Measurements from ENCODE around the gene ERBIN. TPM values are rescaled to one million over a fixed set of nuclear protein-coding genes. Genes with fewer than 3 reads are reported as not detected.

The ERBIN gene
- total RNA-seq, 1 donor from 2014 or later, result 12.0 TPM

DNA sequence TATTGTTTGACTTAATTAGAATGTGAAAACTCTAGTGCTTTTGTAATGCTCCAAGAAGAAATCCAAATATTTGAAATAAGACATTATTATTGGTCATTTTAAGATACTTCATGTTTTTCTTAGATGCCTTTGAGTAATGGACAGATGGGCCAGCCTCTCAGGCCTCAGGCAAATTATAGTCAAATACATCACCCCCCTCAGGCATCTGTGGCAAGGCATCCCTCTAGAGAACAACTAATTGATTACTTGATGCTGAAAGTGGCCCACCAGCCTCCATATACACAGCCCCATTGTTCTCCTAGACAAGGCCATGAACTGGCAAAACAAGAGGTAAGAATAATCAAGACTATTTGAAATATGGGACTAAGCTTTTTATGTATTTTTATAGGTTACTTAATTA, 148.5 kb downstream of the ERBIN start:
- H3K4me3 ChIP-seq, result no peak overlapping the region
- no peaks in the 10 kb centered on the region for H3K4me1 ChIP-seq
- H3K27me3 ChIP-seq, result no peaks in the 10 kb centered on the region
- H3K9me3 ChIP-seq, result no peaks in the 10 kb centered on the region
- no peak for DNase-seq (ENCODE audit: low spot score in 2 of 2)
- H3K27ac ChIP-seq, result no peak overlapping the region
- intact Hi-C loops (cut with DNase I), result no loop called here
- TF ChIP-seq, protein P1, sequence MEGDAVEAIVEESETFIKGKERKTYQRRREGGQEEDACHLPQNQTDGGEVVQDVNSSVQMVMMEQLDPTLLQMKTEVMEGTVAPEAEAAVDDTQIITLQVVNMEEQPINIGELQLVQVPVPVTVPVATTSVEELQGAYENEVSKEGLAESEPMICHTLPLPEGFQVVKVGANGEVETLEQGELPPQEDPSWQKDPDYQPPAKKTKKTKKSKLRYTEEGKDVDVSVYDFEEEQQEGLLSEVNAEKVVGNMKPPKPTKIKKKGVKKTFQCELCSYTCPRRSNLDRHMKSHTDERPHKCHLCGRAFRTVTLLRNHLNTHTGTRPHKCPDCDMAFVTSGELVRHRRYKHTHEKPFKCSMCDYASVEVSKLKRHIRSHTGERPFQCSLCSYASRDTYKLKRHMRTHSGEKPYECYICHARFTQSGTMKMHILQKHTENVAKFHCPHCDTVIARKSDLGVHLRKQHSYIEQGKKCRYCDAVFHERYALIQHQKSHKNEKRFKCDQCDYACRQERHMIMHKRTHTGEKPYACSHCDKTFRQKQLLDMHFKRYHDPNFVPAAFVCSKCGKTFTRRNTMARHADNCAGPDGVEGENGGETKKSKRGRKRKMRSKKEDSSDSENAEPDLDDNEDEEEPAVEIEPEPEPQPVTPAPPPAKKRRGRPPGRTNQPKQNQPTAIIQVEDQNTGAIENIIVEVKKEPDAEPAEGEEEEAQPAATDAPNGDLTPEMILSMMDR (IDR thresholded peaks at IDR 0.05), result no peak
- H3K36me3 ChIP-seq, result peaks cover 18% of the 10 kb centered on the region in 2 donors

DNA sequence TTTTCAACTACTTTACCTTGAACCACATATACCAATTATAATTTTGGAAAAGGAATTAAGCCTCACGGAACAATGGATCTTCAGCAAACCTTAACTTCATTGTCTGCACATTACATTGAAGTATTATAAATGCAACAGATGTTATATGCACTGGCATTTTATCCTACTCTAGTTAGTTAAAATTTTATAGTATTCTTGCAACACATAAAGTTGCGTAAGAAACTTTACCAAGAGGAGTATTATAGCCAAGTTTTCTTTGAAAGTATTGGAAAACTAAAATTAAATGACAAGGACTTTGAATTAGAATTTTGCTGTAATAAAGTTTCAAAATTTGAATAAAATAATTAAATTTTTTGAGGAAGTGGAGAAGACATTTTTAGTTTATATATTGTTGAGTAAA, 154.3 kb downstream of the ERBIN start:
- intact Hi-C loops (cut with DNase I), result no loop called here
- TF ChIP-seq, protein P1 (IDR thresholded peaks at IDR 0.05), result no peak
- Histone ChIP-seq H3K27ac (no peak overlapping the region), H3K4me3 (no peak overlapping the region), H3K36me3 (peaks cover 14 to 27% of the 10 kb centered on the region in 2 donors), H3K9me3 (no peaks in the 10 kb centered on the region), H3K4me1 (no peaks in the 10 kb centered on the region), H3K27me3 (no peaks in the 10 kb centered on the region)
- DNase-seq (ENCODE audit: low spot score in 2 of 2), result no peak

DNA sequence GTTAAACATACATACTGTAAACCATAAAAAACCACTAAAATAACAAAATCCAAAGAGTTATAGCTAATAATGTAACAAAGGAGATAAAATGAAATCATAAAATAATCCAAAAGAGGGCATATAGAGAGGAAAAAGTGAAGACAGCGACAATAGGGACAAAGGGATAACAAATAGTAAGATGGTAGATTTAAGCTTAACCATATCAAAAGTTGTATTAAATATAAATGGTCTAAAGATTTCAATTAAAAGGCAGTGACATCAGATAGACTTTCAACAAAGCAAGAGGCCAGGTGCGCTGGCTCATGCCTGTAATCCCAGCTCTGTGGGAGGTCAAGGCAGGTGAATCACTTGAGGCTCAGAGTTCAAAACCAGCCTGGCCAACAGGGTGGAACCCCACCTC, 163.0 kb downstream of the ERBIN start:
- no peak overlapping the region for H3K27ac ChIP-seq
- intact Hi-C loops (cut with DNase I), result no loop called here
- TF ChIP-seq, protein P1 (IDR thresholded peaks at IDR 0.05), result no peak
- H3K36me3 ChIP-seq, result peaks cover 0 to 12% of the 10 kb centered on the region in 2 donors
- H3K4me3 ChIP-seq, result no peak overlapping the region
- no peaks in the 10 kb centered on the region for H3K27me3 ChIP-seq
- peaks cover 0 to 9% of the 10 kb centered on the region in 2 donors for H3K9me3 ChIP-seq
- DNase-seq (ENCODE audit: low spot score in 2 of 2), result no peak
- H3K4me1 ChIP-seq, result no peaks in the 10 kb centered on the region

DNA sequence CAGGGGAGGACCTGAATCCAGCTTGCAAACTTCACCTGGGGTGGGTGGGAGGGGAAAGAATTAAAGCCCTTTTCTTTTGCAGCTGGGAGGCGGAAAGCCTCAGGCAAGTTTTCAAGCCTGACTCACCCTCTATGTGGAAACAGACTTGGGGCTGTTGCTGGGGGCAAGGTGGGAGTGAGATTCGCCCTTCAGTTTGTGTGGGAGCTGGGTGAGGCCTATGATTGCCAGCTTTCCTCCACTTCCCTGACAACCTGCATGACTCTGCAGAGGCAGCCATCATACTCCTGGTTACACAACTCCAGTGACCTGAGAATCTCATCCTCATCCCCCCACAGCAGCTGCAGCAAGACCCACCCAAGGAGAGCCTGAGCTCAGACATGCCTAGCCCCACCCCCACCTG, 174.5 kb downstream of the ERBIN start:
- H3K4me3 ChIP-seq, result no peak overlapping the region
- H3K4me1 ChIP-seq, result no peaks in the 10 kb centered on the region
- DNase-seq (ENCODE audit: low spot score in 2 of 2), result no peak
- no peaks in the 10 kb centered on the region for H3K27me3 ChIP-seq
- no peak overlapping the region for H3K27ac ChIP-seq
- intact Hi-C loops (cut with DNase I), result no loop called here
- H3K9me3 ChIP-seq, result peaks cover 21 to 55% of the 10 kb centered on the region in 2 donors
- TF ChIP-seq, protein P1 (IDR thresholded peaks at IDR 0.05), result no peak
- no peaks in the 10 kb centered on the region for H3K36me3 ChIP-seq

DNA sequence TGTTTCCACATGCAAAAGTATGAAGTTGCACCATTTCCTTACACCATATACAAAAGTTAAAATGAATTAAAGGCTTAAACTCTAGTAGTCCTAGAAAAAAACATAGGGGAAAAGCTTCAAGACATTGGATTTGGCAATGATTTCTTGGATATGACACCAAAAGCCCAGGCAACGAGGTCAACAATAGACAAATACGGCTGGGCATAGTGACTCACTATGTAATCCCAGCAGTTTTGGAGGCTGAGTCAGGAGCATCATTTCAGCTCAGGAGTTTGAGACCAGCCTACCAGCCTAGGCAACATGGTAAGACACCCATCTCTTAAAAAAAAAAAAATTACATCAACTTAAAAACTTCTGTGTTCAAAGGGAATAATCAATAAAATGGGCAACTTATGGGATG, 186.8 kb downstream of the ERBIN start:
- intact Hi-C loops (cut with DNase I), result no loop called here
- H3K27me3 ChIP-seq, result no peaks in the 10 kb centered on the region
- no peaks in the 10 kb centered on the region for H3K4me1 ChIP-seq
- TF ChIP-seq, protein P1 (IDR thresholded peaks at IDR 0.05), result no peak
- H3K9me3 ChIP-seq, result peaks cover 5 to 33% of the 10 kb centered on the region in 2 donors
- H3K4me3 ChIP-seq, result no peak overlapping the region
- no peak for DNase-seq (ENCODE audit: low spot score in 2 of 2)
- no peaks in the 10 kb centered on the region for H3K36me3 ChIP-seq
- H3K27ac ChIP-seq, result no peak overlapping the region

DNA sequence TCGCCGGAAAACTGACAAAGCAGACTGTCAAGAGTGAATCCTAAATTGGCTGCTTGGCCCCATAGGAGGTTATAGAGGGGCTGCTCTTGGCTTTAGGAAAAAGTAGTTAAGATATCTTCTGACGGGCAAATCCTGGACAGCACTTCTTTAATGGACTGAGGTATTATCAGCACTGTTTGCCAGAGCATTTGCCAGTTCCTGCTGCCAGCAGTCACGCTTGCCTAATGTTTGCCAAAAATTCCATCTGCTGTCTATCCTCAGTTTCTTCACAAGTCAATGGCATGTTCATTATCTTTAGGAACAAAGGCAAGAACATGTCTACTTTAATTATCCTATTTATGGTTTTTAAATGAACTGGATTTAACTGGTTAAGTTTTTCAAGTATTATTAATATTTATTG, 191.9 kb downstream of the ERBIN start:
- intact Hi-C loops (cut with DNase I), result no loop called here
- Histone ChIP-seq H3K4me1 (no peaks in the 10 kb centered on the region), H3K27ac (no peak overlapping the region), H3K27me3 (no peaks in the 10 kb centered on the region), H3K9me3 (no peaks in the 10 kb centered on the region), H3K36me3 (no peaks in the 10 kb centered on the region), H3K4me3 (no peak overlapping the region)
- no peak for DNase-seq (ENCODE audit: low spot score in 2 of 2)
- TF ChIP-seq, protein P1 (IDR thresholded peaks at IDR 0.05), result no peak

Measured in ascending aorta (tissue), 2 donors.